Body of pancreas (tissue), 4 donors: ENCODE results near the gene IRX5.

Source experiments
- POLR2A ChIP-seq, 3 donors: fragments of 450-650 bp; IDR thresholded peaks; one replicate each; pipeline ENCODE4 v1.6.1; 2016; ENCODE audit warnings: antibody characterized with exemption in 3 of 3, mild to moderate bottlenecking in 2 of 3
- TF ChIP-seq, protein P1 (sequence below), 7 experiments: fragments of 450-650 bp in 4 of 7; fragments of 200-600 bp in 3 of 7; sonication (generic) in 3 of 7; IDR thresholded peaks; one replicate each; pipeline ENCODE4 v1.5.1; 2016 to 2019; ENCODE audit warnings: antibody characterized with exemption in 7 of 7

DNA sequence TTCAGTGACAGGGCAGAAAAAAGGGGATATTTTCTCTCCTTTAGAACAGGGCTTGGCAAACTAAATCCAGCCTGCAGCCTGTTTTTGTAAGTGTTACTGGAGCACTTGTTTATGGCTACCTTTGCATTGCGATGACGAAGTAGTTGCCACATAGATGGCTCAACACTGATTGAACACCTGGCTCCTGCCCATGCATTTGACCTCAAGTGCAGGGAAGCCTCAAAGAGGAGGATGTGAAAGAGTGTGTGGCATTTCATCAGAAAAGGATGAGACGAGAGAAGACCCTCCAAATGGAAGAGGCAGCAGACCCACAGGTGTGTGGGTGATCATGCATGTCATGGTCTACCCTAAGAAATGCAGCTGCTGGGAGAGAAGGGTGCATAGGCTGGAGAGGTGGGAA lies 32.7 kb upstream of the IRX5 start:
- TF ChIP-seq POLR2A (IDR thresholded peaks at IDR 0.05), result no peak
- TF ChIP-seq, protein P1, sequence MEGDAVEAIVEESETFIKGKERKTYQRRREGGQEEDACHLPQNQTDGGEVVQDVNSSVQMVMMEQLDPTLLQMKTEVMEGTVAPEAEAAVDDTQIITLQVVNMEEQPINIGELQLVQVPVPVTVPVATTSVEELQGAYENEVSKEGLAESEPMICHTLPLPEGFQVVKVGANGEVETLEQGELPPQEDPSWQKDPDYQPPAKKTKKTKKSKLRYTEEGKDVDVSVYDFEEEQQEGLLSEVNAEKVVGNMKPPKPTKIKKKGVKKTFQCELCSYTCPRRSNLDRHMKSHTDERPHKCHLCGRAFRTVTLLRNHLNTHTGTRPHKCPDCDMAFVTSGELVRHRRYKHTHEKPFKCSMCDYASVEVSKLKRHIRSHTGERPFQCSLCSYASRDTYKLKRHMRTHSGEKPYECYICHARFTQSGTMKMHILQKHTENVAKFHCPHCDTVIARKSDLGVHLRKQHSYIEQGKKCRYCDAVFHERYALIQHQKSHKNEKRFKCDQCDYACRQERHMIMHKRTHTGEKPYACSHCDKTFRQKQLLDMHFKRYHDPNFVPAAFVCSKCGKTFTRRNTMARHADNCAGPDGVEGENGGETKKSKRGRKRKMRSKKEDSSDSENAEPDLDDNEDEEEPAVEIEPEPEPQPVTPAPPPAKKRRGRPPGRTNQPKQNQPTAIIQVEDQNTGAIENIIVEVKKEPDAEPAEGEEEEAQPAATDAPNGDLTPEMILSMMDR (IDR thresholded peaks at IDR 0.05), result no peak
